Type B pancreatic cell (in vitro differentiated cells): Measurements from ENCODE around the gene SHISA5. TPM values are rescaled to one million over a fixed set of nuclear protein-coding genes. Genes with fewer than 3 reads are reported as not detected.
"Not testable (repeated sequence)": the region's sequence is repeated elsewhere in the genome, so short reads cannot be mapped to it uniquely, and the experiment has no call there.

ENCODE experiments used
- DNase-seq: peaks from one replicate; pipeline ENCODE4 v3.0.0; 2021; ENCODE audit warnings: mixed read lengths; ENCODE audit not compliant: unreplicated experiment; ENCODE audit errors: extremely low spot score
- H3K27ac Mint-ChIP-seq: 2 replicates; pipeline ENCODE4 v1.8.0; 2021; ENCODE audit warnings: mild to moderate bottlenecking, mixed read lengths
- H3K27me3 Mint-ChIP-seq: 2 replicates; pipeline ENCODE4 v1.8.0; 2021; ENCODE audit warnings: mixed read lengths
- H3K36me3 Mint-ChIP-seq: 2 replicates; pipeline ENCODE4 v1.8.0; 2021; ENCODE audit warnings: mixed read lengths
- H3K4me1 Mint-ChIP-seq: one replicate; pipeline ENCODE4 v1.8.0; 2021; ENCODE audit warnings: mixed read lengths; ENCODE audit not compliant: unreplicated experiment
- H3K4me3 Mint-ChIP-seq: 2 replicates; pipeline ENCODE4 v1.8.0; 2021; ENCODE audit warnings: mild to moderate bottlenecking, mixed read lengths
- H3K9me3 Mint-ChIP-seq: 2 replicates; pipeline ENCODE4 v1.8.0; 2021; ENCODE audit warnings: mixed read lengths
- CTCF ChIP-seq: fragments of 200-600 bp; sonication (generic); conservative IDR thresholded peaks from 2 replicates; pipeline ENCODE4 v1.5.0; 2021; ENCODE audit warnings: antibody characterized with exemption, mild to moderate bottlenecking
- total RNA-seq: library from RNA; stranded (reverse); gene quantifications from 2 replicates; pipeline ENCODE4 v1.2.1, GENCODE V29; 2021; ENCODE audit warnings: low replicate concordance

The SHISA5 gene
- total RNA-seq, 1 donor from 2014 or later: 162 TPM

GRCh38 chr3:48465237-48465530, 38.8 kb downstream of the SHISA5 start:
- Mint-ChIP-seq H3K4me3 (peak overlapping the region; percentile 83), H3K4me1 (peaks cover 17% of the 10 kb centered on the region), H3K36me3 (peaks cover 5% of the 10 kb centered on the region), H3K9me3 (no peaks in the 10 kb centered on the region), H3K27ac (peak overlapping the region; percentile 100), H3K27me3 (no peaks in the 10 kb centered on the region)
- TF ChIP-seq CTCF: no peak
- no peak for DNase-seq

- H3K36me3 Mint-ChIP-seq: peaks cover 5% of the 10 kb centered on the region
- H3K9me3 Mint-ChIP-seq: no peaks in the 10 kb centered on the region
- no peak overlapping the region for H3K4me3 Mint-ChIP-seq
- no peak for DNase-seq
- H3K4me1 Mint-ChIP-seq: peaks cover 13% of the 10 kb centered on the region
- TF ChIP-seq CTCF: no peak
- H3K27ac Mint-ChIP-seq: peak overlapping the region; percentile 100
- H3K27me3 Mint-ChIP-seq: no peaks in the 10 kb centered on the region
Measured at GRCh38 chr3:48464713-48465221, 39.2 kb downstream of the SHISA5 start.

GRCh38 chr3:48463703-48464102, 40.3 kb downstream of the SHISA5 start:
- DNase-seq: no peak
- Mint-ChIP-seq H3K27ac (peak overlapping the region; percentile 41), H3K4me1 (peaks cover 13% of the 10 kb centered on the region), H3K9me3 (no peaks in the 10 kb centered on the region), H3K36me3 (peaks cover 5% of the 10 kb centered on the region), H3K27me3 (no peaks in the 10 kb centered on the region), H3K4me3 (no peak overlapping the region)
- no peak for TF ChIP-seq CTCF

GRCh38 chr3:48461767-48462166, 42.2 kb downstream of the SHISA5 start:
- H3K4me3 Mint-ChIP-seq, H3K4me1 Mint-ChIP-seq, DNase-seq, H3K27me3 Mint-ChIP-seq, H3K36me3 Mint-ChIP-seq, H3K27ac Mint-ChIP-seq, H3K9me3 Mint-ChIP-seq: not testable (repeated sequence)

GRCh38 chr3:48460517-48460902, 43.5 kb downstream of the SHISA5 start:
- Mint-ChIP-seq H3K4me1 (peaks cover 4% of the 10 kb centered on the region), H3K4me3 (no peak overlapping the region), H3K36me3 (peaks cover 1% of the 10 kb centered on the region), H3K9me3 (no peaks in the 10 kb centered on the region), H3K27me3 (no peaks in the 10 kb centered on the region), H3K27ac (no peak overlapping the region)
- TF ChIP-seq CTCF: no peak
- DNase-seq: no peak

GRCh38 chr3:48459773-48460516, 44.0 kb downstream of the SHISA5 start:
- H3K4me3 Mint-ChIP-seq: no peak overlapping the region
- H3K27me3 Mint-ChIP-seq: no peaks in the 10 kb centered on the region
- H3K27ac Mint-ChIP-seq: no peak overlapping the region
- peaks cover 2% of the 10 kb centered on the region for H3K36me3 Mint-ChIP-seq
- no peak for DNase-seq
- no peak for TF ChIP-seq CTCF
- no peaks in the 10 kb centered on the region for H3K9me3 Mint-ChIP-seq
- H3K4me1 Mint-ChIP-seq: no peaks in the 10 kb centered on the region
